Hepatocyte (in vitro differentiated cells): ENCODE results near the gene PDLIM1. TPM values are rescaled to one million over a fixed set of nuclear protein-coding genes. Genes with fewer than 3 reads are reported as not detected.

ENCODE experiments used
- DNase-seq: peaks from one replicate; pipeline ENCODE4 v3.0.0-alpha.2; 2016; ENCODE audit warnings: low spot score
- H2AFZ ChIP-seq: fragments of 200-600 bp; sonication (generic); 2 replicates; pipeline ENCODE4 v1.6.0; 2016; ENCODE audit warnings: antibody characterized with exemption, mild to moderate bottlenecking
- H3K27ac ChIP-seq: fragments of 200-600 bp; sonication (generic); 2 replicates; pipeline ENCODE4 v1.5.1; 2016; ENCODE audit warnings: mild to moderate bottlenecking
- H3K27me3 ChIP-seq: fragments of 200-600 bp; sonication (generic); 2 replicates; pipeline ENCODE4 v1.6.1; 2016
- H3K36me3 ChIP-seq: fragments of 200-600 bp; sonication (generic); replicated peaks from 2 replicates; pipeline ENCODE4 v1.5.1; 2016; ENCODE audit warnings: low read depth; ENCODE audit not compliant: insufficient read depth
- H3K4me1 ChIP-seq: fragments of 200-600 bp; sonication (generic); 2 replicates; pipeline ENCODE4 v1.5.1; 2016; ENCODE audit warnings: mild to moderate bottlenecking, moderate library complexity; ENCODE audit not compliant: insufficient read depth
- H3K4me2 ChIP-seq: fragments of 200-600 bp; sonication (generic); 2 replicates; pipeline ENCODE4 v1.6.0; 2016
- H3K4me3 ChIP-seq: fragments of 200-600 bp; sonication (generic); 2 replicates; pipeline ENCODE4 v1.5.1; 2016; ENCODE audit warnings: mild to moderate bottlenecking
- H3K79me2 ChIP-seq: fragments of 200-600 bp; sonication (generic); 2 replicates; pipeline ENCODE4 v1.6.0; 2017; ENCODE audit warnings: mild to moderate bottlenecking
- H3K9me2 ChIP-seq: fragments of 200-600 bp; sonication (generic); replicated peaks from 2 replicates; pipeline ENCODE4 v1.6.0; 2017; ENCODE audit warnings: mild to moderate bottlenecking; ENCODE audit not compliant: insufficient read depth
- H3K9me3 ChIP-seq: fragments of 200-600 bp; sonication (generic); 2 replicates; pipeline ENCODE4 v1.5.1; 2016; ENCODE audit warnings: low read depth, mild to moderate bottlenecking
- H4K20me1 ChIP-seq: fragments of 200-600 bp; sonication (generic); 2 replicates; pipeline ENCODE4 v1.6.0; 2016; ENCODE audit warnings: mild to moderate bottlenecking; ENCODE audit not compliant: insufficient read depth, poor library complexity, severe bottlenecking
- EZH2 ChIP-seq: fragments of 200-600 bp; sonication (generic); IDR thresholded peaks from 2 replicates; pipeline ENCODE4 v1.6.1; 2016; ENCODE audit warnings: antibody characterized with exemption, mild to moderate bottlenecking, borderline replicate concordance
- EZH2phosphoT487 ChIP-seq: fragments of 200-600 bp; sonication (generic); IDR thresholded peaks from one replicate; pipeline ENCODE4 v1.6.1; 2018; ENCODE audit warnings: antibody characterized with exemption, mild to moderate bottlenecking, low read depth, moderate library complexity; ENCODE audit not compliant: unreplicated experiment, severe bottlenecking
- WGBS: methylation state at CpG from one replicate; pipeline ENCODE4 v1.1.6; 2016; ENCODE audit warnings: low lambda C conversion rate; ENCODE audit errors: missing lambda C conversion rate; 5-methylcytosine and 5-hydroxymethylcytosine counted together
- polyA plus RNA-seq: library from polyadenylated mRNA; unstranded; fragments of >200 nt; fragmentation: Nextera tagmentation; extraction: Ambion mirVana; gene quantifications from 2 replicates; pipeline ENCODE4 v1.2.1, GENCODE V29; 2016
- total RNA-seq: library from RNA; depleted of rRNA; stranded (reverse); fragments of >200 nt; gene quantifications from 2 replicates; pipeline ENCODE4 v1.2.3, GENCODE V29; 2014
- TF ChIP-seq, protein P1 (sequence below): fragments of 200-600 bp; sonication (generic); IDR thresholded peaks from 2 replicates; pipeline ENCODE4 v1.5.1; 2016; ENCODE audit warnings: antibody characterized with exemption, mild to moderate bottlenecking; ENCODE audit not compliant: poor library complexity

PDLIM1 gene
- total and polyA plus RNA-seq, 2 experiments from 2014 or later, result 58.2 to 176 TPM

DNA sequence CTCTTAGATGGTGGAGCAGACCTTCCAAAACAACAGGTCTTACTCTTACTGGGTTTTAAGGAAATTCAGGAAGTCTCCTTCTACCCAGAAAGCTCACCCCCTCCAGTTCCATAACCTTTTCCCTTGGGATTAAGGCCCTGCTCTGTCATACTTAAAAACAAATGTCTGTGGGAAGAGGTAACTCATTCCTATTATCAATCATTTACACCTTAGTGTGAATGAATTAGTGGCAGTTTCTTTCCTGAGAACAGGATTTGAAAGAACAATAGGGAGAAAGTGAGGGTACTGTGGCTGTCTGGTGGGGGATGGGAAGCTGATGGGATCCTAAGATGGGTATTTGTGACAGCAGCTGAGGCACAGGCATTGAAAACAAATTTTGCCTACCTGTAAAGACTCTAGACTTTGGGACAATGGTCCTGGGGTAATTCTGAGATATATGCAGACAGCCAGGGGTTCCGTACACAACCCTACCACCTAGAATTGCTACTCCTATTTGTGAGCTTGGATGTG lies 22.2 kb upstream of the PDLIM1 start:
- Histone ChIP-seq H3K4me2 (no peak overlapping the region), H3K36me3 (no peaks in the 10 kb centered on the region), H3K9me2 (no peaks in the 10 kb centered on the region), H3K9me3 (no peaks in the 10 kb centered on the region), H4K20me1 (no peaks in the 10 kb centered on the region), H3K4me3 (no peak overlapping the region), H3K4me1 (peaks cover 26% of the 10 kb centered on the region), H3K79me2 (no peaks in the 10 kb centered on the region), H2AFZ (no peak overlapping the region), H3K27me3 (no peaks in the 10 kb centered on the region), H3K27ac (no peak overlapping the region)
- 94% methylated on average over 1 of the region's 1 CpG for WGBS
- no peak for TF ChIP-seq EZH2phosphoT487
- no peak for DNase-seq

DNA sequence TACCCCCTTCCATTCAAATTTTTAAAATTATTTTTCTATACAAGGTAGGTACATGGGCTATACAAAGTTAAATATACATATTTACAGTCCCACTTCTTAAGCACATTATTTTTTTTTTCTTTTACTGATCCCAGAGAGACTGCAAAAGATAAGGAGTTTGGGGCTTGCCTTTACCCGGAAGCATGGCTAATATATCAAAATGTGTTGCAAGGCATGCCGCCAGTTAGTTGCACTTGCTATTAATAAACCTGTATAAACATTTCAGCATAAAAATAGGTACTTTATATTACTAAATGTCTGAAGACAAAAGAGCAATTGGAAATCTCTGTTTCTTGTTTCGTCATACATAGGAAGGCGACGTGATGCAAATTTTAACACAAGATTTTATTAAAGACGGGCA lies 21.5 kb upstream of the PDLIM1 start:
- no peak overlapping the region for H3K4me2 ChIP-seq
- H3K36me3 ChIP-seq, result no peaks in the 10 kb centered on the region
- H3K27me3 ChIP-seq, result no peaks in the 10 kb centered on the region
- H3K9me3 ChIP-seq, result no peaks in the 10 kb centered on the region
- H4K20me1 ChIP-seq, result no peaks in the 10 kb centered on the region
- H2AFZ ChIP-seq, result no peak overlapping the region
- no peak overlapping the region for H3K4me3 ChIP-seq
- H3K4me1 ChIP-seq, result peaks cover 27% of the 10 kb centered on the region
- no peak for DNase-seq
- no peak overlapping the region for H3K27ac ChIP-seq
- TF ChIP-seq EZH2, result no peak
- TF ChIP-seq, protein P1, sequence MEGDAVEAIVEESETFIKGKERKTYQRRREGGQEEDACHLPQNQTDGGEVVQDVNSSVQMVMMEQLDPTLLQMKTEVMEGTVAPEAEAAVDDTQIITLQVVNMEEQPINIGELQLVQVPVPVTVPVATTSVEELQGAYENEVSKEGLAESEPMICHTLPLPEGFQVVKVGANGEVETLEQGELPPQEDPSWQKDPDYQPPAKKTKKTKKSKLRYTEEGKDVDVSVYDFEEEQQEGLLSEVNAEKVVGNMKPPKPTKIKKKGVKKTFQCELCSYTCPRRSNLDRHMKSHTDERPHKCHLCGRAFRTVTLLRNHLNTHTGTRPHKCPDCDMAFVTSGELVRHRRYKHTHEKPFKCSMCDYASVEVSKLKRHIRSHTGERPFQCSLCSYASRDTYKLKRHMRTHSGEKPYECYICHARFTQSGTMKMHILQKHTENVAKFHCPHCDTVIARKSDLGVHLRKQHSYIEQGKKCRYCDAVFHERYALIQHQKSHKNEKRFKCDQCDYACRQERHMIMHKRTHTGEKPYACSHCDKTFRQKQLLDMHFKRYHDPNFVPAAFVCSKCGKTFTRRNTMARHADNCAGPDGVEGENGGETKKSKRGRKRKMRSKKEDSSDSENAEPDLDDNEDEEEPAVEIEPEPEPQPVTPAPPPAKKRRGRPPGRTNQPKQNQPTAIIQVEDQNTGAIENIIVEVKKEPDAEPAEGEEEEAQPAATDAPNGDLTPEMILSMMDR, result no peak
- TF ChIP-seq EZH2phosphoT487, result no peak
- WGBS, result 85% methylated on average over 6 of the region's 6 CpGs
- no peaks in the 10 kb centered on the region for H3K9me2 ChIP-seq
- H3K79me2 ChIP-seq, result no peaks in the 10 kb centered on the region

DNA sequence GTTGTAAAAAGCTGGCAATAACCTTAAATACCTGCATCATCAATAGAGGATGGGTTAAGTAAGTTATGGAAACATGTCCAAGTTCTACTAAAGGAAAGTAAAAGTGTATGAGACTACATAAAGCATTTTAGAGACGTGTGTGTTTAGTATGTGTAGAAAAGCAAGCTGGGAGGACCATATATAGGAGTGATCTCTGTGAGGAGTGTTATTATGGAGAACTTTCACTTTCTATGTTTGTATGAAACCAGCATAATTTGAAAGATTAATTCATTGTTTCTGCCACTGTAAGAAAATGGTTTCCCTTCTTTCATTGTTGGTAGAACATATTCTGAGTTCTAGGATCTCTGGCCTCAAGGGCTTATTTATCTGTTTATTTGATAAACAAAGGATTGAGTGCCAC lies 19.2 kb upstream of the PDLIM1 start:
- Histone ChIP-seq H4K20me1 (no peaks in the 10 kb centered on the region), H3K27ac (no peak overlapping the region), H3K4me1 (peaks cover 27% of the 10 kb centered on the region), H3K27me3 (no peaks in the 10 kb centered on the region), H3K9me2 (no peaks in the 10 kb centered on the region), H3K36me3 (no peaks in the 10 kb centered on the region), H2AFZ (no peak overlapping the region), H3K9me3 (no peaks in the 10 kb centered on the region), H3K4me3 (no peak overlapping the region), H3K79me2 (no peaks in the 10 kb centered on the region), H3K4me2 (no peak overlapping the region)
- WGBS, result 82% methylated on average over 1 of the region's 1 CpG
- no peak for DNase-seq
- TF ChIP-seq EZH2, result no peak
- TF ChIP-seq EZH2phosphoT487, result no peak
- TF ChIP-seq, protein P1, result no peak

DNA sequence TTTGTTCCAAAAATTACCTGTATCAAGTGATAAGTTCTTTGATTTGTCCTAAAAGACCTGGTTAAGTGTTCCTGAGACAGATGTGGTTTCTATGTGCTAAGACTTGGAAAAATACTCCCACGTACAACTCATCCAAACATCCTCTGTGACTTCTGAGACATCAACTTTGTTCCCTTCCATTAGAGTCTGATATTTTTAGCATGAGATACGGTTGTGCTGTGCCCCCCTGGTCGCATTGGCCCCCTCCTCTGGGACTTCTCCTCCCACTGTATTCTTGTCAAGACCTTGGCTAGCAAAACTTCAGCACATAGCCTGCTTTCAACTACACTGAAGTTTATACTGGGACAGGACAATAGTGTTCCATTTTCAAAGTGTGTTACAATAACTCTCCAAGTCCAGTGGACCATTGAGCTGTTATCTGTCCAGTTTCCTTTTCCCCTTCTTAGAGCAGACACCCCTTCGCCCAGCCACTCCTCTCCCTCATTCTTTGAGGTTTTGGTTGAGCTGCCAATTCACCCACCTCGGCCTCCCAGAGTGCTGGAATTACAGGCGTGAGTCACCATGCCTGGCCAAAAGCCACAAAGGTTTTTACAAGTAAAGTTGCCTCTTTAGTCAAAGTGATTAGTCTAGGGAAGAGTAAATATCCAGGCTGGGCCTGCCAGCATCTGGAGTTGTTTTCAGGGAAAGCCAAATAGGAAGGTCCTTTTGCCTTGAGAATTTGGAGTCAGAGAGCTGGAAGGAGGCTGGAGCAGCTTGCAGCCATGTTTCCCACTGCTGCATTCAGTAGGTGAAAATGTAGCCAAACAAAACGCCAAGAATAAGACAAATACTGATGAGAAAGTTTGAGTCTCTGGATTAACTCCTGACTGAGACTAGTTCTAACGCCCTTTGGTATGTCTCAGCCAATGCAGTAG lies 17.8 kb upstream of the PDLIM1 start:
- no peak overlapping the region for H2AFZ ChIP-seq
- no peaks in the 10 kb centered on the region for H3K9me2 ChIP-seq
- peak overlapping the region; percentile 73 for H3K27ac ChIP-seq
- H3K9me3 ChIP-seq, result no peaks in the 10 kb centered on the region
- no peaks in the 10 kb centered on the region for H3K27me3 ChIP-seq
- peak; percentile 63 for DNase-seq
- H3K4me2 ChIP-seq, result no peak overlapping the region
- no peak for TF ChIP-seq EZH2
- TF ChIP-seq, protein P1, result no peak
- no peak for TF ChIP-seq EZH2phosphoT487
- H3K79me2 ChIP-seq, result no peaks in the 10 kb centered on the region
- H4K20me1 ChIP-seq, result no peaks in the 10 kb centered on the region
- H3K36me3 ChIP-seq, result no peaks in the 10 kb centered on the region
- H3K4me3 ChIP-seq, result no peak overlapping the region
- peaks cover 27% of the 10 kb centered on the region for H3K4me1 ChIP-seq
- 44% methylated on average over 8 of the region's 8 CpGs for whole genome bisulfite sequencing
